Measurements from ENCODE around the gene RAB11A.
A peak's percentile ranks its signal among the peaks of the same experiment; 100 is the strongest.

The RAB11A gene

GRCh38 chr15:65869126-65869953 is at the start of gene RAB11A:
TSS of gene RAB11A (plus strand) at chr15:65869491. CDS start at chr15:65869586, 95 bp downstream.
- peak; percentile 65 for DNase-seq

DNA sequence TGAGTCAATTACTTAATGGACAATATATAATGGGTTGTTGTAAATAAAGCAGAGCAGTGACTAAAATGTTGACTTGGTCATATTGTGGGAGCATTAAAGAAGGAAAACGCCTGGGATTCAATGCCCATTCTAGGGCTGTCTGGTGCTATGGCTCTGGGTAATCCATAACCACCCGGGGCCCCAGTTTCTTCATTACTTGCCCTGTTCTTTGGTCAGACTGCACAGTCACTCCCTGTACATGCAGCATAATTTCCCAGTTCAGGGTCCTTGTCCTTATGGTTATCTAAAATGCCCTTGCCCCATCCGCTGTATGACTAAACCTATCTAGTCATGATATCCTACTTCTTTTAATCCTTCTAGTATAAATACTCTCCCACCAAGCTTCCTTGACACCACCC is 49.7 kb upstream of the RAB11A start:
- no peak for DNase-seq

- DNase-seq = no peak
Observed at GRCh38 chr15:65821070-65821469, 48.2 kb upstream of the RAB11A start.

DNA sequence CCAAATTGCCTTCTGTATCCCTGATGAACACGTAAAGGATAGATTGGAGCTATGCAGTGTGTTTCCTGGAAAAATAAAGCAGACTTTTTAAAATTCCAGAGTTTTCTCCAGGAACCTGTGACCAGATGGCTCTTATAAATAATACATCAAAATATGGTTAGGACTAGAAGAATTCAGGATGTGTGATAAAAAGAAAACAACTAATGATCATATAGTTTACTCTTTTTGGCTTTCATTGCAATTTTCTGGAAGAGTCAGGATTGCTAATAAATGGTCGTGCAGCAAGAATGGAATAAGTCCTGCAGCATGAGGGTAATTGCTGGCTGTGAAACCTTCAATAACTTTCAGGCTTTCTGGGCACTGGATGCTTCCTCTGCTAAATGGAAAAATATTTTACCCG is 47.0 kb upstream of the RAB11A start:
- no peak for DNase-seq

DNA sequence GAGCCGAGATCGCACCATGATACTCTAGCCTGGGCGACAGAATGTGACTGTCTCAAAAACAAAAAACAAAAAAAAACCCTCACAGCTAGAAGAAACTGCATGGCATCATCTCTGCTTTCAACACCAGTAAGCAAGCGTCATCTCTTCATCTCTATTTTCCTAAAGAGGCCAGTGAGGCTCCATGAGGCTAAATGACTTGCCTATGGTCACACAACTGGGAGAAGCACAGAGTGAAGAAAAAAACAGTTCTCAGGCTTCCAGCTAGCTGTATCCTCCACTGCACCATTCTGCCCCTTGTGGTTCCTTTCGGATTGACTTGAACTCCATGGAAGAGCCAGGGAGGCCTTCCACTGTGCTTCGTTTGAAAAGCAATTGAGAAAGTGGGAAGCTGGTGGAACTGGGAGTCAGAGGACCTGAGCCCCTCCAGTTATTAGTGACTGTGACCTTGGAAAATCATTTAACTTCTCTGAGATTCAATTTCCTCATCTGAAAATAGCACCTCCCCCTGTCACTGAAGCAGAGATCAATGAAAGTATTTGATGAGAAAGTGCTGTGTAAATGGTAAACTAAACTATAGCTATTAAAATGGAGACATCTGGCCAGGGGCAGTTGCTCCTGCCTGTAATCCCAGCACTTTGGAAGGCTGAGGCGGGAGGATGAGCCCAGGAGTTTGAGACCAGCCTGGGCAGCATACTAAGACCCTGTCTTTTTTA is 45.1 kb upstream of the RAB11A start:
- peak; percentile 74 for DNase-seq

GRCh38 chr15:65824941-65825544 is 44.2 kb upstream of the RAB11A start:
- DNase-seq = no peak

DNA sequence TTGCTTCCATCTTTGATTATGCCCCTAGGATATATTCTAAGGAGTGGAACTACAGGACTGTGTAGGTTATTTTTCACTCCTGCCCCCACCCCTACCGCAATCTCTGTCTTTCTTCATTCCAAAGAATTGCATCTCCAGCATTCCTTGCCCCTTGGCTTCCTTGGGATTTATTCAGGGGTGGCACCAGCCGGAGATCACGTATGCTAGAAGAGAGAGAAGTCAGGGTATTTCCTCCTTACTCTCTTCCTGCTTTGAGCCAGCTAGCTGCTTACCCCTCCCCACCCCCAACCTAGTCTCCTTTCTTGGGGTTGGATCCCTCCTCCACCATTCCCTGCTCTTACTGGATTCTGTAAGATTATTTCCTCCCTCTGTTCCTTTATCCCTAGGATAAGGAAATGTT is 42.2 kb upstream of the RAB11A start:
- DNase-seq = no peak

DNA sequence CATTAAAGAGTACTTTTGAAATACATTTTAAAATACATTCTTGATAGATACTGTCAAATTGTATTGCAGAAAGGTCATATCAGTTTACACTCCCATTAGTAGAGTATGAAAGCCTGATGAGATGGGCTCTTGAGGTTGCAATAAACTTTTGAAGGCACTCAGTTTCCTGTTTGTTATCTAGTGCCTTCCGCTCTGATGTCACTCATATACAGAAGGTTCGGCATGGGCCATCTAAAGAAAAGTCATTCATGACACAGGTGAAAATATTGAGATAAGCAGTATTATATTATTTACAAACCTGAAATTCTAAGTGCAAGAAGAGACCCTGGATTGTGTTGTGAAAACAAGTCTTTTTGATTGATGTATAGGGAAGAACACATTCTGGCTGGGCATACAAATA is 40.7 kb upstream of the RAB11A start:
- peak; percentile 48 for DNase-seq

DNA sequence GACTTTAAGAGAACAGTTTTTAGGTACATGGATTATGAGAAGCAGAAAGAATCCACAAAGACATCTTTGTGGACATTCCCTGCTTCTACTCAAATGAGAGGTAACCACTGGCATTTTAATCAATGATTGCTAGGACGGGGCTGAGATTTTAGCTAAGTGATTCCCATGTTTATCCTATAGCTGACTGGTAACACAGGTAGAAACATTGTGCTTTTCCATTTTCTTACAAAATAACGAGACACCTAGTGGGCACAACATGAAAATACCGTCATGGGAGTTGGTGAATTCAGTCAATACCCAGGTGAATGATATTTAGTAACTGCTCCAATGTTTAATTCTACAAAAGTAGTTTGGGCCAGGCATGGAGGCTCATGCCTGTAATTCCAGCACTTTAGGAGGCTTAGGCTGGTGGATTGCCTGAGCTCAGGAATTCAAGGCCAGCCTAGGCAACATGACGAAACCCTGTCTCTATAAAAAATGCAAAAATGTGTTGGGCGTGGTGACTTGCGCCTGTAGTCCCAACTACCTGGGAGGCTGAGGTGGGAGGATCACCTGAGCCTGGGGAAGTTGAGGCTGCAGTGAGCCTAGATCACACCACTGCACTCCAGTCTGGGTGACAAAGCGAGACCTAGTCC is 40.0 kb upstream of the RAB11A start:
- peak; percentile 39 for DNase-seq

DNA sequence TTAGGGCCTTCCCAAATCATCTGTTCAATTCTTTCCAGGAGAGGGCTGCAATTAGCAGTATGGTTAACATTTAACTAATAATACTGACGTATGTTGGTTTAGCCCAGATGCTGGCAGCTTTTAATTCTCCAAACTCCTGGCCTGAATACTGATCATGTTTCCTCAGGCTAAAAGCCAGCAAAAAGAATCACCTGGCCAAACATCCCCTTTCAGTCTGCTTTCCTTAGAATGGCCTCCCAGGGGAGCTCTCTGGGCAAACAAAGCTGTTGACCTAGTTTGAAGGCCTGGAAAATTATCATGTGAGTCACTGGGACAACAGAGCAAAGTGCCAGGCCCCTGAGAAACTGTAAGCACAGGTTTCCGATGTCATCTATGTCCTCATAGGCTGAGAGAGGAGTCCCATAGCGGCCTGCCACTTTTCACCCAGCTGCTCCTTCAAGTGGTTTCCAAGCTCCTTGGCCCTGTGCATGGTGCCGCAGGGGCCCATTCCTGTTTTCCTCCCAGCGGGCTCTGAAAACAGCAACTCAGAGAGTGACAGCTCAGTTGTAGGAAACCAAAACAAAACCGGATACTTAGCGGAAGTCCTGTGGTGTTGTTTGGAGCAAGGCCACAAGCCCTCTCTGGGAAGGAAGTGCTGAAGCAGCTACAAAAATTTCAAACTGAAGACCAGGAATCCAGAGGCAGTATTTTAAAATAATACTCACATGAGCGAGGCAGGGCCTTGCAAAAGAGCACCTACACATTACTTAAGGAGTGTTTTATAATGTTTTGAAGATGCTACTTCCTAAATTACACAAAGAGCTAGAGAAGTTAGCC is 36.5 kb upstream of the RAB11A start:
- DNase-seq = peak; percentile 93

DNA sequence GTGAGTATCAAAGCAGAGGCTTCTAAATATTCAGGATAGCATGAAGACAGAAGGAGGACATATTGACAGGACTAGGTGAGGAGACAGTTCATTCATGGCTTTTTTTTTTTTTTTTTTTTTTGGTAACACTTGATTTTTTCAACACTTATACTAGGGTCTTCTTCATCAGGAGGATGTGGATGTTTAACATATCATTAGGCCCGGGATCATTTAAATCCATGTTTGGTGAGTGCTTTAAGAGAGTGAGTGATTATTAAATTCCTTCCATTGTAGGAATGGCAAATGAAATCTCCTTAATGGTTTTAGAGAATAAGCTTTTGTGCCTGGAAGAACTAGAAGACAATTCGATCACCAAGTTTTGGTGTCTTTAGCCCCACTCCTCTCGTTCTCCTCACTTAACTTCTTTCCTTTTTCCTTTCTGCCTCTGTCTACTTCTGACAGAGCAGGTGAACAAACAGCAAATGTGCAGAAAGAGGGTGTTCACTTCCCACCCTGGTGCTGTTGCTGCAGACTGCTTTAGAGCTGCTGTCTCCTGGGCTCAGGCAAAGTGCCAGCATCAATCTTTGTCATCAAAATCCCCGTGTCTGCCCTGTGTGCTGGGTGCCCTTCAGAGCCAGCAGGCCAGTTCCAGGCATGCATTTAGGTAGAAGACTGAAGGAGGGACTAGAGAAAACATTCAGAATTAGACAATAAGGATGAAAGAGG is 35.6 kb upstream of the RAB11A start:
- DNase-seq = peak; percentile 66

- no peak for DNase-seq
Observed at GRCh38 chr15:65834603-65835282, 34.5 kb upstream of the RAB11A start.

- peak; percentile 47 for DNase-seq
Observed at GRCh38 chr15:65835447-65835846, 33.8 kb upstream of the RAB11A start.

- no peak for DNase-seq
Observed at GRCh38 chr15:65836665-65837064, 32.6 kb upstream of the RAB11A start.

GRCh38 chr15:65837301-65838294 is 31.7 kb upstream of the RAB11A start:
- no peak for DNase-seq

DNA sequence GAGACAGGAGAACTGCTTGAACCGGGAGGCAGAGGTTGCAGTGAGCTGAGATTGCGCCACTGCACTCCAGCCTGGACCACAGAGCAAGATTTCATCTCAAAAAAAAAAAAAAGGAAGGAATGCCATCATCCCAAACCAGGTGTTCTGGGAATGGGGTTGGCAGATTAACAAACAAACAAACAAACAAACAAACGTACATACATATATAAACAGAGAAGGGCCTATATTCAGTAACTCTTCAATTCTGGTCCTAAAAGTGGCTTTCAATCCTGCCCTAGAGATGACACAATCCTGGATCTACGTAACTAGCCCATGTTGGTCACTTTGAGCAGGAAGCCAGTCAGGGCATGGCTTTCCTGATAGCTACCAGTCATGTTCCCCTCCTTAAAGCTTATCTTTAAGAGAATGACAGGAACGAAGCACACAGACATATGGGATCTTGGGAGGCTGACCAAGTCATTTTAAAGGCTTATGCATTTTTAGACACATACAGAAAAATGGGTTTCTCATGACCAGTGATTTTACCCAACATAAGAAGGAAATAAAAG is 29.9 kb upstream of the RAB11A start:
- DNase-seq = no peak

- DNase-seq = no peak
Observed at GRCh38 chr15:65839985-65840384, 29.3 kb upstream of the RAB11A start.

- DNase-seq = peak; percentile 2
Observed at GRCh38 chr15:65841121-65841930, 28.0 kb upstream of the RAB11A start.
